Gastroesophageal sphincter (tissue), 4 donors: Measurements from ENCODE around the gene SLC9A4. TPM values are rescaled to one million over a fixed set of nuclear protein-coding genes. Genes with fewer than 3 reads are reported as not detected.

Source experiments
- ATAC-seq: fragments of 150-250 bp; one replicate; pipeline ENCODE4 v1.9.1; 2016; ENCODE audit warnings: mild to moderate bottlenecking, moderate library complexity
- H3K27ac ChIP-seq, 4 donors: fragments of 200-600 bp; sonication (generic) in 3 of 4; 1 replicate in 3 of 4; 2 replicates in 1 of 4; pipeline ENCODE4 v1.5.1; 2016 to 2019
- H3K27me3 ChIP-seq: fragments of 200-600 bp; sonication (generic); one replicate; pipeline ENCODE4 v1.5.1; 2019
- H3K36me3 ChIP-seq, 2 donors: fragments of 200-600 bp; sonication (generic); one replicate each; pipeline ENCODE4 v1.5.1; 2019; ENCODE audit warnings: control low read depth in 1 of 2
- H3K4me1 ChIP-seq, 3 donors: fragments of 200-600 bp; sonication (generic); 1 replicate in 2 of 3; 2 replicates in 1 of 3; pipeline ENCODE4 v1.5.1; 2016 to 2019; ENCODE audit warnings: control low read depth in 2 of 3
- H3K4me3 ChIP-seq, 2 donors: fragments of 200-600 bp; sonication (generic); one replicate each; pipeline ENCODE4 v1.5.1; 2019; ENCODE audit warnings: mild to moderate bottlenecking in 1 of 2, moderate library complexity in 1 of 2
- H3K9me3 ChIP-seq, 3 donors: fragments of 200-600 bp; sonication (generic); one replicate each; pipeline ENCODE4 v1.5.1; 2017 to 2019; ENCODE audit warnings: control low read depth in 2 of 3
- CTCF ChIP-seq, 4 experiments: fragments of 200-600 bp in 2 of 4; fragments of 450-650 bp in 2 of 4; sonication (generic) in 1 of 4; IDR thresholded peaks; one replicate each; pipeline ENCODE4 v1.5.1; 2017 to 2019; ENCODE audit warnings: antibody characterized with exemption in 4 of 4, mild to moderate bottlenecking in 2 of 4, moderate library complexity in 2 of 4
- EP300 ChIP-seq: sonication (generic); formaldehyde crosslinking; IDR thresholded peaks from one replicate; pipeline ENCODE4 v1.6.1; 2017; ENCODE audit warnings: antibody characterized with exemption, mild to moderate bottlenecking
- POLR2A ChIP-seq, 2 donors: fragments of 450-650 bp; IDR thresholded peaks; one replicate each; pipeline ENCODE4 v1.6.1; 2017; ENCODE audit warnings: antibody characterized with exemption in 2 of 2, mild to moderate bottlenecking in 2 of 2, moderate library complexity in 1 of 2
- POLR2AphosphoS5 ChIP-seq: sonication (generic); formaldehyde crosslinking; IDR thresholded peaks from one replicate; pipeline ENCODE4 v1.6.1; 2017; ENCODE audit warnings: antibody characterized with exemption
- WGBS, 2 donors: methylation state at CpG; one replicate each; pipeline ENCODE4 v1.1.5; 2018; ENCODE audit warnings: low coverage in 1 of 2; 5-methylcytosine and 5-hydroxymethylcytosine counted together
- total RNA-seq, 4 donors: library from RNA; depleted of rRNA; stranded (reverse); fragments of >200 nt; gene quantifications; one replicate each; pipeline ENCODE4 v1.1.0, GENCODE V29; 2016

The SLC9A4 gene
- total RNA-seq, 4 donors from 2014 or later: 0.22 TPM; not detected in 3

- WGBS, 2 donors: 0% methylated on average over 1 of the region's 1 CpG
- Histone ChIP-seq H3K27ac (no peak overlapping the region), H3K4me1 (no peaks in the 10 kb centered on the region), H3K9me3 (no peaks in the 10 kb centered on the region), H3K36me3 (no peaks in the 10 kb centered on the region), H3K27me3 (no peaks in the 10 kb centered on the region), H3K4me3 (no peak overlapping the region)
- TF ChIP-seq CTCF (IDR thresholded peaks at IDR 0.05): peak; percentile 17 to 48 (median 28)
- no peak for TF ChIP-seq EP300
- ATAC-seq: no peak
These were observed 23.6 kb upstream of the SLC9A4 start for GRCh38 chr2:102449370-102449974.

DNA sequence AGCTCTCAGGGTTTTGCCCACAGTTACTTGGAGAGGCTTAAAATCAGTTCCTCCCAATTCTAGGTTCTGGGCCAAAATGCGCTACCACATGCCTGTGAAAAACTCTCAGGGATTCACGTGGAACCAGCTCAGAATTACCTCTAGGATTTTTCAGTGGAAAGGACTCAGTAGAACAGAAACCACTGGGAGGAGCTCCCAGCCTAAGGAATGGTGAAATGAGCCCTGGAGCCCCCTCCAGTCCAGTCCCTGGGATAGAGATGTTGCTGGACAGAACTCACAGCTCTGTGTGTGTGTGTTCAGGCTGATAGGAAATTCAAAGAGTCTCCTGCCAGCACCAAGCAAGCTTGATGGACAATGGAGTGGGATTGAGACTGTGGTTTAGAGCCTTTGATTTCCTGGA is 21.1 kb upstream of the SLC9A4 start:
- Histone ChIP-seq H3K4me3 (no peak overlapping the region), H3K27me3 (no peaks in the 10 kb centered on the region), H3K27ac (no peak overlapping the region), H3K9me3 (peaks cover 0 to 16% (median 0%) of the 10 kb centered on the region in 3 donors), H3K36me3 (no peaks in the 10 kb centered on the region), H3K4me1 (no peaks in the 10 kb centered on the region)
- no peak for TF ChIP-seq POLR2AphosphoS5
- no peak for TF ChIP-seq CTCF (IDR thresholded peaks at IDR 0.05)
- TF ChIP-seq EP300: no peak
- no peak for TF ChIP-seq POLR2A (IDR thresholded peaks at IDR 0.05)
- ATAC-seq: no peak
- WGBS, 2 donors: 71% methylated on average over 2 of the region's 2 CpGs; no CpG with 5 or more reads in 1 of the 2 donors

GRCh38 chr2:102453501-102453900 is 19.5 kb upstream of the SLC9A4 start:
- no peaks in the 10 kb centered on the region for H3K4me1 ChIP-seq
- no peaks in the 10 kb centered on the region for H3K27me3 ChIP-seq
- 21 to 36% methylated on average over 4 of the region's 4 CpGs for whole genome bisulfite sequencing, 2 donors
- peaks cover 0 to 19% (median 0%) of the 10 kb centered on the region in 3 donors for H3K9me3 ChIP-seq
- no peak for ATAC-seq
- H3K36me3 ChIP-seq: no peaks in the 10 kb centered on the region
- no peak overlapping the region for H3K27ac ChIP-seq
- no peak for TF ChIP-seq POLR2A (IDR thresholded peaks at IDR 0.05)
- TF ChIP-seq CTCF (IDR thresholded peaks at IDR 0.05): no peak
- no peak for TF ChIP-seq POLR2AphosphoS5
- no peak for TF ChIP-seq EP300
- no peak overlapping the region for H3K4me3 ChIP-seq

- 37 to 75% methylated on average over 1 to 2 of the region's 2 CpGs for WGBS, 2 donors
- Histone ChIP-seq H3K27ac (no peak overlapping the region), H3K36me3 (no peaks in the 10 kb centered on the region), H3K9me3 (peaks cover 0 to 19% (median 0%) of the 10 kb centered on the region in 3 donors), H3K27me3 (no peaks in the 10 kb centered on the region), H3K4me1 (no peaks in the 10 kb centered on the region), H3K4me3 (no peak overlapping the region)
- ATAC-seq: no peak
- TF ChIP-seq CTCF (IDR thresholded peaks at IDR 0.05) (no peak), POLR2A (IDR thresholded peaks at IDR 0.05) (no peak), POLR2AphosphoS5 (no peak), EP300 (no peak)
These were observed 17.9 kb upstream of the SLC9A4 start for GRCh38 chr2:102455061-102455670.

GRCh38 chr2:102460467-102460866 is 12.6 kb upstream of the SLC9A4 start:
- ATAC-seq: no peak
- Histone ChIP-seq H3K27ac (no peak overlapping the region), H3K4me3 (no peak overlapping the region), H3K9me3 (peaks cover 0 to 25% (median 0%) of the 10 kb centered on the region in 3 donors), H3K27me3 (no peaks in the 10 kb centered on the region), H3K36me3 (no peaks in the 10 kb centered on the region), H3K4me1 (no peaks in the 10 kb centered on the region)
- WGBS, 2 donors: 63 to 71% methylated on average over 1 of the region's 1 CpG
- TF ChIP-seq POLR2A (IDR thresholded peaks at IDR 0.05) (no peak), CTCF (IDR thresholded peaks at IDR 0.05) (no peak), POLR2AphosphoS5 (no peak), EP300 (no peak)
